Measurements from ENCODE around the gene OTOP2. TPM values are rescaled to one million over a fixed set of nuclear protein-coding genes. Genes with fewer than 3 reads are reported as not detected.

Gene OTOP2
- total RNA-seq, 2 experiments from 2014 or later = not detected

- H3K36me3 ChIP-seq (ENCODE audit: insufficient read depth, low read length) = no peaks in the 10 kb centered on the region
- H3K9me3 ChIP-seq (ENCODE audit: low read length) = no peaks in the 10 kb centered on the region
- DNase-seq (ENCODE audit: low spot score) = no peak
- H3K4me3 ChIP-seq (ENCODE audit: low read depth, low read length, poor library complexity, severe bottlenecking) = no peak overlapping the region
- no peaks in the 10 kb centered on the region for H3K9me2 ChIP-seq (ENCODE audit: insufficient read depth, low read length)
- H3K79me2 ChIP-seq (ENCODE audit: insufficient read depth, low read depth, low read length) = no peaks in the 10 kb centered on the region
- no peak overlapping the region for H2AFZ ChIP-seq (ENCODE audit: low read length)
- POLR2A ChIA-PET = interaction anchor here (0.7 kb wide), 2 partner anchors 47 to 60 kb away, joined by 3 read pairs; no protein-coding TSS in a partner anchor
- H3K4me1 ChIP-seq (ENCODE audit: insufficient read depth, low read length, poor library complexity, severe bottlenecking) = peaks cover 7% of the 10 kb centered on the region
- intact Hi-C loops (cut with micrococcal nuclease; ENCODE audit: unreplicated experiment) = no loop called here
- TF ChIP-seq CTCF (conservative IDR thresholded peaks at IDR 0.05; ENCODE audit: low read length) (no peak), EZH2phosphoT487 (IDR thresholded peaks at IDR 0.05; ENCODE audit: borderline replicate concordance, low read depth, low read length) (no peak)
- no peaks in the 10 kb centered on the region for H4K20me1 ChIP-seq (ENCODE audit: insufficient read depth, low read length)
- CTCF ChIA-PET (ENCODE audit: unreplicated experiment) = interaction anchor here (0.6 to 1.4 kb wide), 3 partner anchors 8 to 99 kb away, joined by 3 to 4 read pairs (median 4); partner anchors contain the start of genes CDR2L and HID1
- BruUV-seq (replicated peaks) = no TSS peak
- no peak overlapping the region for H3K27ac ChIP-seq (ENCODE audit: low read depth, low read length, poor library complexity, severe bottlenecking)
- H3K4me2 ChIP-seq (ENCODE audit: low read length) = no peak overlapping the region
Observed at GRCh38 chr17:74964246-74964761, 40.2 kb downstream of the OTOP2 start.

- H3K4me2 ChIP-seq (ENCODE audit: low read length) = no peak overlapping the region
- DNase-seq (ENCODE audit: low spot score) = no peak
- no peak overlapping the region for H3K4me3 ChIP-seq (ENCODE audit: low read depth, low read length, poor library complexity, severe bottlenecking)
- no peaks in the 10 kb centered on the region for H4K20me1 ChIP-seq (ENCODE audit: insufficient read depth, low read length)
- H3K79me2 ChIP-seq (ENCODE audit: insufficient read depth, low read depth, low read length) = no peaks in the 10 kb centered on the region
- TF ChIP-seq CTCF (conservative IDR thresholded peaks at IDR 0.05; ENCODE audit: low read length) = no peak
- no peak for TF ChIP-seq EZH2phosphoT487 (IDR thresholded peaks at IDR 0.05; ENCODE audit: borderline replicate concordance, low read depth, low read length)
- BruUV-seq (replicated peaks) = no TSS peak
- ChIA-PET POLR2A (no interaction called here), CTCF (ENCODE audit: unreplicated experiment) (no interaction called here)
- H3K27ac ChIP-seq (ENCODE audit: low read depth, low read length, poor library complexity, severe bottlenecking) = no peak overlapping the region
- peaks cover 7% of the 10 kb centered on the region for H3K4me1 ChIP-seq (ENCODE audit: insufficient read depth, low read length, poor library complexity, severe bottlenecking)
- H2AFZ ChIP-seq (ENCODE audit: low read length) = no peak overlapping the region
- intact Hi-C loops (cut with micrococcal nuclease; ENCODE audit: unreplicated experiment) = no loop called here
- no peaks in the 10 kb centered on the region for H3K36me3 ChIP-seq (ENCODE audit: insufficient read depth, low read length)
- H3K9me3 ChIP-seq (ENCODE audit: low read length) = no peaks in the 10 kb centered on the region
- H3K9me2 ChIP-seq (ENCODE audit: insufficient read depth, low read length) = no peaks in the 10 kb centered on the region
Observed at GRCh38 chr17:74964988-74965622, 41.0 kb downstream of the OTOP2 start.

- POLR2A ChIA-PET = interaction anchor here (0.7 kb wide), 1 partner anchor 139 kb away, joined by 3 read pairs; no protein-coding TSS in a partner anchor
- CTCF ChIA-PET (ENCODE audit: unreplicated experiment) = no interaction called here
Observed at GRCh38 chr17:74968361-74968780, 44.3 kb downstream of the OTOP2 start.

More at GRCh38 chr17:74968361-74968780, 44.3 kb downstream of the OTOP2 start:
- Histone ChIP-seq H4K20me1 (ENCODE audit: insufficient read depth, low read length) (no peaks in the 10 kb centered on the region), H3K79me2 (ENCODE audit: insufficient read depth, low read depth, low read length) (no peaks in the 10 kb centered on the region), H3K4me2 (ENCODE audit: low read length) (no peak overlapping the region), H3K27ac (ENCODE audit: low read depth, low read length, poor library complexity, severe bottlenecking) (no peak overlapping the region), H2AFZ (ENCODE audit: low read length) (no peak overlapping the region), H3K9me2 (ENCODE audit: insufficient read depth, low read length) (no peaks in the 10 kb centered on the region), H3K9me3 (ENCODE audit: low read length) (no peaks in the 10 kb centered on the region), H3K36me3 (ENCODE audit: insufficient read depth, low read length) (no peaks in the 10 kb centered on the region), H3K4me3 (ENCODE audit: low read depth, low read length, poor library complexity, severe bottlenecking) (no peak overlapping the region), H3K4me1 (ENCODE audit: insufficient read depth, low read length, poor library complexity, severe bottlenecking) (peaks cover 10% of the 10 kb centered on the region)
- intact Hi-C loops (cut with micrococcal nuclease; ENCODE audit: unreplicated experiment) = no loop called here
- BruUV-seq (replicated peaks) = no TSS peak
- TF ChIP-seq EZH2phosphoT487 (IDR thresholded peaks at IDR 0.05; ENCODE audit: borderline replicate concordance, low read depth, low read length) (no peak), CTCF (conservative IDR thresholded peaks at IDR 0.05; ENCODE audit: low read length) (no peak)
- no peak for DNase-seq (ENCODE audit: low spot score)
